Liver (tissue), 9 donors: ENCODE results near the gene CNMD. TPM values are rescaled to one million over a fixed set of nuclear protein-coding genes. Genes with fewer than 3 reads are reported as not detected.

Source experiments
- DNase-seq: peaks from one replicate; pipeline ENCODE4 v3.0.0-alpha.2; 2017; ENCODE audit warnings: low spot score
- H3K27ac ChIP-seq, 2 donors: one replicate each; pipeline ENCODE4 v1.7.0; 2013; ENCODE audit warnings: inconsistent platforms in 2 of 2, low read length in 2 of 2, control low read depth in 1 of 2, low read depth in 1 of 2, mild to moderate bottlenecking in 1 of 2
- H3K27me3 ChIP-seq, 4 donors: one replicate each; pipeline versions ENCODE4 v1.6.1 to v1.7.0; 2013; ENCODE audit warnings: low read length in 3 of 4, inconsistent platforms in 1 of 4, mild to moderate bottlenecking in 1 of 4, moderate library complexity in 1 of 4; ENCODE audit not compliant: control insufficient read depth in 4 of 4, insufficient read depth in 4 of 4
- H3K36me3 ChIP-seq, 4 donors: one replicate each; pipeline versions ENCODE4 v1.6.1 to v1.7.0; 2013; ENCODE audit warnings: low read length in 3 of 4, mild to moderate bottlenecking in 3 of 4, low read depth in 1 of 4, moderate library complexity in 1 of 4; ENCODE audit not compliant: control insufficient read depth in 4 of 4, insufficient read depth in 3 of 4
- H3K4me1 ChIP-seq, 4 donors: one replicate each; pipeline versions ENCODE4 v1.6.1 to v1.7.0; 2013; ENCODE audit warnings: low read length in 3 of 4, mild to moderate bottlenecking in 3 of 4, moderate library complexity in 1 of 4; ENCODE audit not compliant: control insufficient read depth in 4 of 4, insufficient read depth in 4 of 4
- H3K4me3 ChIP-seq, 3 donors: one replicate each; pipeline versions ENCODE4 v1.6.1 to v1.7.0; 2013; ENCODE audit warnings: low read length in 3 of 3, control low read depth in 1 of 3, low read depth in 1 of 3, mild to moderate bottlenecking in 1 of 3
- H3K9ac ChIP-seq, 2 donors: one replicate each; pipeline ENCODE4 v1.7.0; 2013; ENCODE audit warnings: low read length in 2 of 2, mild to moderate bottlenecking in 2 of 2, moderate library complexity in 2 of 2, control low read depth in 1 of 2, low read depth in 1 of 2
- H3K9me3 ChIP-seq, 4 donors: one replicate each; pipeline versions ENCODE4 v1.6.1 to v1.7.0; 2013; ENCODE audit warnings: low read length in 3 of 4; ENCODE audit not compliant: control insufficient read depth in 4 of 4
- ATF3 ChIP-seq: IDR thresholded peaks from 2 replicates; pipeline ENCODE4 v1.6.1; 2016; ENCODE audit warnings: antibody characterized with exemption
- EGR1 ChIP-seq, 2 donors: IDR thresholded peaks; 2 replicates each; pipeline ENCODE4 v1.6.1; 2016 to 2018; ENCODE audit warnings: antibody characterized with exemption in 2 of 2, low read depth in 2 of 2
- FOXA1 ChIP-seq: IDR thresholded peaks from 2 replicates; pipeline ENCODE4 v1.6.1; 2016; ENCODE audit warnings: antibody characterized with exemption
- FOXA2 ChIP-seq: IDR thresholded peaks from 2 replicates; pipeline ENCODE4 v1.6.1; 2016; ENCODE audit warnings: antibody characterized with exemption
- GABPA ChIP-seq, 2 donors: IDR thresholded peaks in 1 of 2; conservative IDR thresholded peaks in 1 of 2; 2 replicates each; pipeline ENCODE4 v1.6.1; 2016; ENCODE audit warnings: antibody characterized with exemption in 2 of 2, mild to moderate bottlenecking in 1 of 2, moderate library complexity in 1 of 2
- HNF4A ChIP-seq, 2 donors: conservative IDR thresholded peaks; 2 replicates each; pipeline ENCODE4 v1.6.1; 2016; ENCODE audit warnings: antibody characterized with exemption in 2 of 2, mild to moderate bottlenecking in 2 of 2
- HNF4G ChIP-seq: IDR thresholded peaks from 2 replicates; pipeline ENCODE4 v1.6.1; 2016; ENCODE audit warnings: antibody characterized with exemption
- JUND ChIP-seq, 2 donors: IDR thresholded peaks; 2 replicates each; pipeline ENCODE4 v1.6.1; 2016; ENCODE audit warnings: antibody characterized with exemption in 2 of 2
- NR2F2 ChIP-seq: IDR thresholded peaks from 2 replicates; pipeline ENCODE4 v1.6.1; 2016; ENCODE audit warnings: antibody characterized with exemption
- RAD21 ChIP-seq, 2 donors: IDR thresholded peaks; 2 replicates each; pipeline ENCODE4 v1.6.1; 2016; ENCODE audit warnings: antibody characterized with exemption in 2 of 2, mild to moderate bottlenecking in 2 of 2
- RXRA ChIP-seq, 2 donors: IDR thresholded peaks; 2 replicates each; pipeline ENCODE4 v1.6.1; 2017 to 2018; ENCODE audit warnings: antibody characterized with exemption in 2 of 2, mild to moderate bottlenecking in 1 of 2
- SP1 ChIP-seq: IDR thresholded peaks from 2 replicates; pipeline ENCODE4 v1.6.1; 2018; ENCODE audit warnings: antibody characterized with exemption, mild to moderate bottlenecking
- TAF1 ChIP-seq: conservative IDR thresholded peaks from 2 replicates; pipeline ENCODE4 v1.6.1; 2016; ENCODE audit warnings: antibody characterized with exemption, mild to moderate bottlenecking
- YY1 ChIP-seq: IDR thresholded peaks from 2 replicates; pipeline ENCODE4 v1.6.1; 2016; ENCODE audit warnings: antibody characterized with exemption, mild to moderate bottlenecking
- ZBTB33 ChIP-seq: IDR thresholded peaks from 2 replicates; pipeline ENCODE4 v1.6.1; 2016; ENCODE audit warnings: antibody characterized with exemption
- WGBS: extraction: QIAGEN DNeasy Blood & Tissue Kit; methylation state at CpG from one replicate; pipeline ENCODE4 v1.1.7; 2013; 5-methylcytosine and 5-hydroxymethylcytosine counted together
- polyA plus RNA-seq, 2 donors: library from polyadenylated mRNA; stranded (reverse) in 1 of 2; unstranded in 1 of 2; fragments of 200-250 nt in 1 of 2; fragments of >200 nt in 1 of 2; fragmentation: Nextera tagmentation in 1 of 2; extraction: Ambion mirVana in 1 of 2; gene quantifications; one replicate each; pipeline versions ENCODE4 v1.2.1 to v1.2.3, GENCODE V29; 2013 to 2015
- total RNA-seq, 2 donors: library from RNA; depleted of rRNA; stranded (reverse); fragments of >200 nt; gene quantifications; one replicate each; pipeline ENCODE4 v1.2.3, GENCODE V29; 2014
- TF ChIP-seq, protein P1 (sequence below): IDR thresholded peaks from 2 replicates; pipeline ENCODE4 v1.6.1; 2016; ENCODE audit warnings: antibody characterized with exemption, mild to moderate bottlenecking
- TF ChIP-seq, protein P2 (sequence below): fragments of 150-350 bp; IDR thresholded peaks from 2 replicates; pipeline ENCODE4 v1.5.1; 2017; ENCODE audit warnings: improper control_type of control experiment, low read depth, low read length; ENCODE audit not compliant: missing input control
- TF ChIP-seq, protein P3 (sequence below): IDR thresholded peaks from 2 replicates; pipeline ENCODE4 v1.6.1; 2016; ENCODE audit warnings: antibody characterized with exemption
- donor health status: healthy.
- donor health status: healthy.
- donor health status: healthy.
- donor health status: healthy.
- donor health status: healthy.

Gene CNMD
- total and polyA plus RNA-seq, 4 donors: not detected

DNA sequence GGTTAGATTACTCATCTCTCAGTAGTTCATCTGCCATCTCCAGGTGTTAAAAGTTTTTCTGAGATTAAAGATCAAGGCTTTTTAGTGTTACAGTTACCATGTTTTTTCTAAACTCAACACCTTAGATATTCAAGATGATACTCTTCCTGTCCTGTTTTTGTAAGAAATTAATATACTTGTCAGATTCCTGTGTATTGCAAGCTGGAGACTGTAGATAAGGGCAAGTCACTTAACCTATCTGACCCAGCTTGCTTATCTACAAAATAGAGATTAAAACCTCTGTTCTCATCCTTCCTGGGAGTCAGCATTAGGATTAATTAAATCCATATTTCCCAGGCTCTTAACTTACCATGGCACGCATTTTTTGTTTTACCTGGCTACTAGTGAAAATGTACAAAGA lies 61.8 kb downstream of the CNMD start:
- 96% methylated on average over 1 of the region's 1 CpG for WGBS
- no peak for TF ChIP-seq EGR1 (IDR thresholded peaks at IDR 0.05; ENCODE audit: low read depth in 2 of 2)
- TF ChIP-seq SP1: no peak
- TF ChIP-seq TAF1: no peak
- TF ChIP-seq NR2F2: no peak
- TF ChIP-seq ZBTB33: no peak
- no peak for TF ChIP-seq FOXA2
- no peak for TF ChIP-seq HNF4A (conservative IDR thresholded peaks at IDR 0.05)
- TF ChIP-seq, protein P1, sequence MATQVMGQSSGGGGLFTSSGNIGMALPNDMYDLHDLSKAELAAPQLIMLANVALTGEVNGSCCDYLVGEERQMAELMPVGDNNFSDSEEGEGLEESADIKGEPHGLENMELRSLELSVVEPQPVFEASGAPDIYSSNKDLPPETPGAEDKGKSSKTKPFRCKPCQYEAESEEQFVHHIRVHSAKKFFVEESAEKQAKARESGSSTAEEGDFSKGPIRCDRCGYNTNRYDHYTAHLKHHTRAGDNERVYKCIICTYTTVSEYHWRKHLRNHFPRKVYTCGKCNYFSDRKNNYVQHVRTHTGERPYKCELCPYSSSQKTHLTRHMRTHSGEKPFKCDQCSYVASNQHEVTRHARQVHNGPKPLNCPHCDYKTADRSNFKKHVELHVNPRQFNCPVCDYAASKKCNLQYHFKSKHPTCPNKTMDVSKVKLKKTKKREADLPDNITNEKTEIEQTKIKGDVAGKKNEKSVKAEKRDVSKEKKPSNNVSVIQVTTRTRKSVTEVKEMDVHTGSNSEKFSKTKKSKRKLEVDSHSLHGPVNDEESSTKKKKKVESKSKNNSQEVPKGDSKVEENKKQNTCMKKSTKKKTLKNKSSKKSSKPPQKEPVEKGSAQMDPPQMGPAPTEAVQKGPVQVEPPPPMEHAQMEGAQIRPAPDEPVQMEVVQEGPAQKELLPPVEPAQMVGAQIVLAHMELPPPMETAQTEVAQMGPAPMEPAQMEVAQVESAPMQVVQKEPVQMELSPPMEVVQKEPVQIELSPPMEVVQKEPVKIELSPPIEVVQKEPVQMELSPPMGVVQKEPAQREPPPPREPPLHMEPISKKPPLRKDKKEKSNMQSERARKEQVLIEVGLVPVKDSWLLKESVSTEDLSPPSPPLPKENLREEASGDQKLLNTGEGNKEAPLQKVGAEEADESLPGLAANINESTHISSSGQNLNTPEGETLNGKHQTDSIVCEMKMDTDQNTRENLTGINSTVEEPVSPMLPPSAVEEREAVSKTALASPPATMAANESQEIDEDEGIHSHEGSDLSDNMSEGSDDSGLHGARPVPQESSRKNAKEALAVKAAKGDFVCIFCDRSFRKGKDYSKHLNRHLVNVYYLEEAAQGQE: no peak
- no peak for TF ChIP-seq HNF4G
- no peak for TF ChIP-seq GABPA (IDR thresholded peaks at IDR 0.05 in 1 of 2, conservative IDR thresholded peaks at IDR 0.05 in 1 of 2)
- no peak for TF ChIP-seq RXRA (IDR thresholded peaks at IDR 0.05)
- TF ChIP-seq ATF3: no peak
- no peak for TF ChIP-seq RAD21 (IDR thresholded peaks at IDR 0.05)
- TF ChIP-seq YY1: no peak
- TF ChIP-seq, protein P2, sequence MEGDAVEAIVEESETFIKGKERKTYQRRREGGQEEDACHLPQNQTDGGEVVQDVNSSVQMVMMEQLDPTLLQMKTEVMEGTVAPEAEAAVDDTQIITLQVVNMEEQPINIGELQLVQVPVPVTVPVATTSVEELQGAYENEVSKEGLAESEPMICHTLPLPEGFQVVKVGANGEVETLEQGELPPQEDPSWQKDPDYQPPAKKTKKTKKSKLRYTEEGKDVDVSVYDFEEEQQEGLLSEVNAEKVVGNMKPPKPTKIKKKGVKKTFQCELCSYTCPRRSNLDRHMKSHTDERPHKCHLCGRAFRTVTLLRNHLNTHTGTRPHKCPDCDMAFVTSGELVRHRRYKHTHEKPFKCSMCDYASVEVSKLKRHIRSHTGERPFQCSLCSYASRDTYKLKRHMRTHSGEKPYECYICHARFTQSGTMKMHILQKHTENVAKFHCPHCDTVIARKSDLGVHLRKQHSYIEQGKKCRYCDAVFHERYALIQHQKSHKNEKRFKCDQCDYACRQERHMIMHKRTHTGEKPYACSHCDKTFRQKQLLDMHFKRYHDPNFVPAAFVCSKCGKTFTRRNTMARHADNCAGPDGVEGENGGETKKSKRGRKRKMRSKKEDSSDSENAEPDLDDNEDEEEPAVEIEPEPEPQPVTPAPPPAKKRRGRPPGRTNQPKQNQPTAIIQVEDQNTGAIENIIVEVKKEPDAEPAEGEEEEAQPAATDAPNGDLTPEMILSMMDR: no peak
- no peak for TF ChIP-seq JUND (IDR thresholded peaks at IDR 0.05)
- TF ChIP-seq, protein P3, sequence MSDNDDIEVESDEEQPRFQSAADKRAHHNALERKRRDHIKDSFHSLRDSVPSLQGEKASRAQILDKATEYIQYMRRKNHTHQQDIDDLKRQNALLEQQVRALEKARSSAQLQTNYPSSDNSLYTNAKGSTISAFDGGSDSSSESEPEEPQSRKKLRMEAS: no peak
- no peak for TF ChIP-seq FOXA1
- no peak overlapping the region for H3K4me3 ChIP-seq
- DNase-seq: no peak
- no peak overlapping the region for H3K9ac ChIP-seq
- H3K9me3 ChIP-seq: no peaks in the 10 kb centered on the region
- no peaks in the 10 kb centered on the region for H3K27me3 ChIP-seq
- peaks cover 4 to 41% (median 31%) of the 10 kb centered on the region in 4 donors for H3K36me3 ChIP-seq
- no peaks in the 10 kb centered on the region for H3K4me1 ChIP-seq
- no peak overlapping the region for H3K27ac ChIP-seq
